ENCODE results near the gene OR51A7.
"Not testable (repeated sequence)": the region's sequence is repeated elsewhere in the genome, so short reads cannot be mapped to it uniquely, and the experiment has no call there.

The OR51A7 gene

GRCh38 chr11:4903484-4903883 lies at the start of gene OR51A7:
TSS of gene OR51A7 (plus strand) at chr11:4903783. CDS start at chr11:4907370, 3,587 bp downstream.
- DNase-seq: no peak

- not testable (repeated sequence) for DNase-seq
Observed at GRCh38 chr11:4854286-4854685, 49.3 kb upstream of the OR51A7 start.

- no peak for DNase-seq
Observed at GRCh38 chr11:4862447-4863236, 40.9 kb upstream of the OR51A7 start.

GRCh38 chr11:4863876-4864275 lies 39.7 kb upstream of the OR51A7 start:
- DNase-seq: no peak

GRCh38 chr11:4865855-4866254 lies 37.7 kb upstream of the OR51A7 start:
- DNase-seq: no peak

- DNase-seq: no peak
Observed at GRCh38 chr11:4881188-4881587, 22.4 kb upstream of the OR51A7 start.

- no peak for DNase-seq
Observed at GRCh38 chr11:4881860-4882500, 21.6 kb upstream of the OR51A7 start, which contains the start of gene OR51T1. TSS of gene OR51T1 (plus strand) at chr11:4881900. CDS start at chr11:4881900, 0 bp downstream.

GRCh38 chr11:4882543-4882942 lies 21.0 kb upstream of the OR51A7 start:
- no peak for DNase-seq

GRCh38 chr11:4884361-4884760 lies 19.2 kb upstream of the OR51A7 start:
- no peak for DNase-seq

GRCh38 chr11:4886186-4886585 lies 17.4 kb upstream of the OR51A7 start:
- no peak for DNase-seq

GRCh38 chr11:4887591-4887990 lies 16.0 kb upstream of the OR51A7 start:
- no peak for DNase-seq

- no peak for DNase-seq
Observed at GRCh38 chr11:4890279-4890678, 13.3 kb upstream of the OR51A7 start.

- no peak for DNase-seq
Observed at GRCh38 chr11:4891996-4892640, 11.5 kb upstream of the OR51A7 start.

- DNase-seq: no peak
Observed at GRCh38 chr11:4916581-4916980, 13.0 kb downstream of the OR51A7 start.

- no peak for DNase-seq
Observed at GRCh38 chr11:4919250-4919649, 15.7 kb downstream of the OR51A7 start, which contains the start of gene OR51G2. TSS of gene OR51G2 (minus strand) at chr11:4919350. CDS start at chr11:4915663, 3,687 bp downstream.

GRCh38 chr11:4921796-4922195 lies 18.2 kb downstream of the OR51A7 start:
- no peak for DNase-seq

- no peak for DNase-seq
Observed at GRCh38 chr11:4922304-4922703, 18.7 kb downstream of the OR51A7 start.

- DNase-seq: no peak
Observed at GRCh38 chr11:4924239-4924638, 20.7 kb downstream of the OR51A7 start, which contains the start of gene OR51G1. TSS of gene OR51G1 (minus strand) at chr11:4924339. CDS start at chr11:4924339, 0 bp downstream.

GRCh38 chr11:4926608-4927007 lies 23.0 kb downstream of the OR51A7 start:
- no peak for DNase-seq

- DNase-seq: no peak
Observed at GRCh38 chr11:4932751-4933150, 29.2 kb downstream of the OR51A7 start.

GRCh38 chr11:4936745-4937144 lies 33.2 kb downstream of the OR51A7 start:
- DNase-seq: no peak

GRCh38 chr11:4947505-4947904 lies 43.9 kb downstream of the OR51A7 start, which contains the start of gene OR51A4:
TSS of gene OR51A4 (minus strand) at chr11:4947605. CDS start at chr11:4947100, 505 bp downstream.
- DNase-seq: no peak

- not testable (repeated sequence) for DNase-seq
Observed at GRCh38 chr11:4955613-4956012, 52.0 kb downstream of the OR51A7 start, which contains the start of gene OR51A2. TSS of gene OR51A2 (minus strand) at chr11:4955713. CDS start at chr11:4955713, 0 bp downstream.
